Stimulated activated CD4-positive, alpha-beta T cell treated with anti-CD3 and anti-CD28 coated beads, Interleukin-1b, Interleukin-23, amount 100 ng/mL, for 4 hours (primary cell): ENCODE measurements around the gene FERMT1.
"Not testable (repeated sequence)": the region's sequence is repeated elsewhere in the genome, so short reads cannot be mapped to it uniquely, and the experiment has no call there.

Experiments used
- DNase-seq, 2 donors: peaks; one replicate each; pipeline ENCODE4 v3.0.0-alpha.2; 2020; ENCODE audit warnings: low read depth in 2 of 2

Gene FERMT1

GRCh38 chr20:6115221-6115895, 7.5 kb downstream of the FERMT1 start:
- no peak for DNase-seq

DNA sequence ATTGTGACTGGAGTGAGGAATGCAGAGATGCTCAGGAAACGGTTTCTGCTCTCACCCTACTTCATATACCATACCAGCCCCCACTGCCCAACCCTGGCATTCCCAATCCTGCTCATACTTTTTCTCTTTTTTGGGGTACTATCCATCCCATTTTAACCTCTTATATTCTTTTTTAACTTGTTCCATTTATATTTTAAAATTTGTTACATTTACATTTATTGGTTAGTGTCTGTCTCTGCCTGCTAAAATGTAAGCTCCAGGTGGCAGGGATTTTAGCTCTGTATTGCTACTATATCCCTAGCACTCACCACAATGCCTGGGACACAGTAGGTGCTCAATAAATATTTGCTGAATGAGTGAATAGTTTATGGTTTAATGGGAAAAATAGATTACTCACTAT, 8.1 kb downstream of the FERMT1 start:
- no peak for DNase-seq

DNA sequence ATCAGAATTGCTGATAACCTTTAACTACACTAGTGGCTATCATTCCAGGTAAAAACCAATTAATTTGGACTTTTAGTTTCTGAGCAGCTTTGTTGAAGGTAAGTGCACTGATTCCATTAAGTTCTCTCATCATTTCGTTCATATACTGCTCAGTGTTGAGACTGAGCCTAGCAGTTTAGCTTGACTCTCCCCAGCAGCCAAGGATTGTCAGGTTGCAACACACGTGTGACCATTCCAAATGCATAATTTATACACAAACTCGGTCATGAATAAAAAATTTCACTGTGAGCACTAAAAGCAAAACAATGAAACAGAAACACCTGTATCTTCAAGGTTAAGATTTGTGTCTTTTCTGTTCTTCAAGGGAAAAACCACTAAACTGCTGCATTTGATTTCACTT, 8.9 kb downstream of the FERMT1 start:
- DNase-seq: no peak

GRCh38 chr20:6112965-6113364, 9.9 kb downstream of the FERMT1 start:
- not testable (repeated sequence) for DNase-seq

DNA sequence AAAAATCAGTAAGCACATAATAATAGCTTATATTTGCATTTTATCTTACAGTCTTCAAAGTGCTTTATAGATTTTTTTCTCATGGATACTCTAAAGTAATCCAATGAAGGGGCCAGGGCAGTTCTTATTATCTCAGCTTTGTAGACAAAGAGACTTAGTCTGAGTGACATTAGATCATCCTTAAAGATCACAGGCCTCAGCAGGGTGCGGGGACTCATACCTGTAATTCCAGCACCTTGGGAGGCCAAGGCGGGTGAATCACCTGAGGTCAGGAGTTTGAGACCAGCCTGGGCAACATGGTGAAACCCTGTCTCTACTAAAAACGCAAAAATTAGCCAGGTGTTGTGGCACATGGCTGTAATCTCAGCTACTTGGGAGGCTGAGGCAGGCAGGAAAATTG, 14.5 kb downstream of the FERMT1 start:
- no peak for DNase-seq

DNA sequence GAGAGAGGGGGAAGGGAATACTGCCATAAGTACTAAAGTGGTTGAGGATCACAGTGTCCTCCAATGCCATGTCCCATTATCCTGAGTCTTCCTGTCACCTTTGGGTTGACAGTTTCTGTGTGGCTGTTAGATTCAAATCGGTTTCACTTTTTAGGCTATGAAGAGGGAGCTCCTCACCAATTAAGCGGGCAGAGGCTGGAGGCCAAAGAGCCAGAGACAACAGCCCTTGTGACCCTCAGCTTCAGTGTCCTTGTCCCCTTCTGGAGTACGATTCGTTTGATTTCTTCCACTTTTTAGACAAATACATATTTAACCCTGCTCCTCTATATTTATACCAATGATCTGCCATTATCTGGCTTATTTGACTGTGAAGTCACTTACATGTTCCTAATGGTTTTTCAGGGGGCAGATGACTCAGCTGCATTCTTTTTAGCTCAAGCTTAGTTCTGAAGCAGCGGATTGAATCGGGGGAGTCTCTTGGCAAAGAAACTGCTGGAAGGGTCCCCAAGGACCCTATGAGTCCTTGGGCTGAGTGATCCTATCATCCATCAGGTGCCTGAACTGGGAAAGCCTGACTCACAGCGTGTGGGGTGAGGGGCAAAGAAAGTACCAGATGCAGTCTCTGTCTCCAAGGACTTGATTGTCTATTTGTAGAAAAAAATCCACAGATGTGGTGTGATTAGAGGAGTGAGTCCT, 18.2 kb downstream of the FERMT1 start:
- no peak for DNase-seq

- DNase-seq: no peak
Measured at GRCh38 chr20:6103301-6103700, 19.5 kb downstream of the FERMT1 start.

DNA sequence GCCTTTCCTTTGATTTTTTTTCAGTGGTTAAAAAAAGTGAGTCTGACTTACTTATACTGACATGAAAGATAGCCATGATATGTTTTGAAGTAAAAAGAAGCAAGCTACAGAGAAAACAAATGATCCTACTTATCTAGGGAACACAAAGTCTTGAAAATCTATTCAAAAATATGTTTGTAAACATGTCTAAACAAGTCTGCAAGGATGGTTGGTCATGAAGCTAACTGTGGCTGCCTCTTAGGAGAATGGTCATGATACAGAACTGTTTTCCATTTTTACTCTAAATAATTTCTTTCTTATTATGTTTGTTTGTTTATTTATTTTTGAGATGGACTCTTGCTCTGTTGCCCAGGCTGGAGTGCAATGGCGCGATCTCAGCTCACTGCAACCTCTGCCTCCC, 21.5 kb downstream of the FERMT1 start:
- no peak for DNase-seq

DNA sequence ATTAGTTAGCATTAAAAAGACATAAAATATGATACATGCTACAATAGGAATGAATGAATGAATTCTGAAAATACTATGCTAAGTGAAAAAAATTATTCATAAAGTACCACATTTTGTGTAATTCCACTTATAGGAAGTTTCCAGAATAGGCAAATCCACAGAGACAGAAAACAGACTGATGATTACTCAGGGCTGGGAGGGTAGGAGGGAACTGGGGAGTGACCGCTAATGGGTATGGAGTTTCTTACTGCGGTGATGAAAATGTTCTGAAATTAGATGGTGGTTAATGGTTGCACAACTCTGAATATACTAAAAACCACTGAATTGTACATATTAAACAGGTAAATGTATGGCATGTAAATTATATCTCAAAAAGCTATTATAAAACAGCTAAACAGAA, 22.6 kb downstream of the FERMT1 start:
- DNase-seq: no peak

GRCh38 chr20:6099819-6100218, 23.0 kb downstream of the FERMT1 start:
- no peak for DNase-seq

- no peak for DNase-seq
Measured at GRCh38 chr20:6095409-6095808, 27.4 kb downstream of the FERMT1 start.

- DNase-seq: no peak
Measured at GRCh38 chr20:6094565-6094964, 28.3 kb downstream of the FERMT1 start.

- no peak for DNase-seq
Measured at GRCh38 chr20:6094063-6094462, 28.8 kb downstream of the FERMT1 start.

GRCh38 chr20:6091661-6092060, 31.2 kb downstream of the FERMT1 start:
- DNase-seq: no peak

- DNase-seq: no peak
Measured at GRCh38 chr20:6086868-6087267, 36.0 kb downstream of the FERMT1 start.

DNA sequence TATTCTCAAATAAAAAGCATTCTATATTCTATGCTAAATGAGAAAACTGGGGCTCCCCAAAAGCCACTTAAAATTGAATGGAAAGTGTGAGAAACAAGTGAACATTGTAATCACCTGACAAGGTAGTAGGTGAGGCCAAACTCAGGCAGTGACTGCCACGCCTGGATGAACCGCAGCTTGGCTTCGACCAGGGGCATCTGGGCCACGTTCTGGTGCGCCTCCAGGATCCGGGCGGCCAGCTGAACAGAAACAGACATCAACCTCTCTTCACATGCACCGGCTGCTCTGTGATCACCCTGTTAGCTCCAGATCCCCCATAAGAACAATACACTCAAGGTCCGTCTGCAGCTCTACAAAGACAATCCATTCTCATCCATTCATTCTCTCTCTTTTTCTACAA, 38.9 kb downstream of the FERMT1 start:
- no peak for DNase-seq

DNA sequence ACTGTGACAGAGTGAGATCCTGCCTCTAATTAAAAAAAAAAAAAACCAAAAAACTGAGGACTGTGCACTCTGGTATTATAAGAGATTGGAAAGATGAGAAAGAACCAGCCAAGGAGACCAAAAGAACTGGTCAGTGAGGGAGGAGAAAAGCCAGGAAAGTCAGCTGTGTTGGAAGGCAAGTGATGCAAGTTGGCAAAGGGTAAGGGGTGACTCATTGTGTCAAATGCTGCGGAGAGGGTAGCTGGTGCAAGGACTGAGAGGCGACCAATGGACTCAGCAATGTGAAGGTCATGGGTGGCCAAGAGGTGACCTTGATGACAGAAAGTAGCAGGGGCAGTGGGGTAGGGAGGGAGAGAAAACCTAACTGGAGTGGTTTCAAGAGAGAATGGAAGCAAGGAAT, 41.6 kb downstream of the FERMT1 start:
- DNase-seq: no peak

DNA sequence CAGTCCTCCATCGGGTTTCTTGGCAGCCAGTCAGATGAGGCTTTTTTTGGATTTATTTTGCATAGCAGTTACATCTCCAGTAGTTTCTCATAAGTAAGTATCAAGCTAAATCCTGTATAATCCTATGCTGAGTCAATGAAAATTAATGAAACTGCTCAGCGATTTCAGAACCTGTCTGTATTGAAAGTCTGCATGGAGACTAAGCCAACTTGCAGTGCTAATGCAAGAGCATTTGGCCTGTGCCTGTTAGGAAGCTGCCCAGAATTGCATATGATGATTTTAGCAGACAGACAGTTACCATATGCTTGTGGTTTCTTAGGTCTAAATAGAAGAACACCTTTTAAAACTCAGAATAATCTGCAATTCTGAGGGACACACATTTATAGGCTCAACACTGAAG, 43.8 kb downstream of the FERMT1 start:
- no peak for DNase-seq

- DNase-seq: no peak
Measured at GRCh38 chr20:6075428-6076219, 47.2 kb downstream of the FERMT1 start.

DNA sequence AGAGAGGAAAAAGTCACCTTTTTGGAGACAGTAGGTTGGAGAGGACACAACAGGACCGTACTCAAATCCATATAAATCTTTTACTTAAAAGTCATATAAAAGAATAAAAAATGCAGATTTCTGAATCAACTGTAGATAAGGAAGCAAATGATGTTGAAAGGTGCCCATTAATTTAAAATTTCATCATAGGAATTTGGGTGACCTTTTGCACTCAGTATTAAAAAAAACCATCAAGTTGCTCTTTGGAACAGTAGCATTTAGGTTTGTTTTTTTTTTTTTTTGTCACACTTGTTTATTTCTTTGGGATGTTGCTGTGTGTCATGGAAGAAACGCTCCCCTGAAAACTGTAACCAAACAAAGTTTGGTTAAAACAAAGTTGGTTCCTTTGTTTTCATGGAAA, 48.0 kb downstream of the FERMT1 start:
- DNase-seq: no peak

- no peak for DNase-seq
Measured at GRCh38 chr20:6074145-6074561, 48.7 kb downstream of the FERMT1 start.

- DNase-seq: no peak
Measured at GRCh38 chr20:6070829-6071695, 51.8 kb downstream of the FERMT1 start.
